K562 (cell line): Measurements from ENCODE around the gene CFAP97D1.

Source experiments
- CEBPZ ChIP-seq: fragments of 150-350 bp; IDR thresholded peaks from 2 replicates; pipeline ENCODE4 v1.6.1; 2014; ENCODE audit warnings: low read depth, mild to moderate bottlenecking, low read length, borderline replicate concordance
- CTCF ChIP-seq, 3 experiments: IDR thresholded peaks in 2 of 3; conservative IDR thresholded peaks in 1 of 3; 2 replicates each; pipeline ENCODE4 v1.5.1; 2011 to 2012; ENCODE audit warnings: low read length in 3 of 3, mild to moderate bottlenecking in 3 of 3, control low read depth in 2 of 3, improper control_type of control experiment in 1 of 3, inconsistent platforms in 1 of 3, low read depth in 1 of 3, mixed read lengths in 1 of 3, moderate library complexity in 1 of 3; ENCODE audit not compliant: insufficient read depth in 2 of 3
- GABPA ChIP-seq: fragments of 200-800 bp; sonication (Bioruptor generic); conservative IDR thresholded peaks from 2 replicates; pipeline ENCODE4 v1.6.1; 2016; ENCODE audit warnings: low read depth, missing genetic modification characterization, missing compliant biosample characterization
- GMEB1 ChIP-seq: fragments of 250-450 bp; sonication (Bioruptor Pico); IDR thresholded peaks from 2 replicates; pipeline ENCODE4 v1.4.0; 2020; ENCODE audit warnings: mild to moderate bottlenecking
- HDAC3 ChIP-seq: fragments of 450-650 bp; IDR thresholded peaks from 2 replicates; pipeline ENCODE4 v1.6.1; 2018; ENCODE audit warnings: borderline replicate concordance, mild to moderate bottlenecking, moderate library complexity; ENCODE audit not compliant: partially characterized antibody
- SP1 ChIP-seq: sonication (generic); formaldehyde crosslinking; IDR thresholded peaks from 2 replicates; pipeline ENCODE4 v1.8.1; 2022; ENCODE audit warnings: mild to moderate bottlenecking, missing genetic modification reagents
- TRIM28 ChIP-seq: fragments of 450-650 bp; IDR thresholded peaks from 2 replicates; pipeline ENCODE4 v1.6.1; 2017

GRCh38 chr17:43759836-43760235 is 20.4 kb upstream of the CFAP97D1 start:
- TF ChIP-seq TRIM28 (no peak), CTCF (IDR thresholded peaks at IDR 0.05 in 2 of 3, conservative IDR thresholded peaks at IDR 0.05 in 1 of 3; ENCODE audit: insufficient read depth in 2 of 3, low read depth in 1 of 3, low read length in 3 of 3) (no peak), HDAC3 (no peak), GMEB1 (no peak), CEBPZ (no peak), GABPA (tag) (no peak), SP1 (no peak)
